ENCODE data around the gene AGMO.

The AGMO gene

DNA sequence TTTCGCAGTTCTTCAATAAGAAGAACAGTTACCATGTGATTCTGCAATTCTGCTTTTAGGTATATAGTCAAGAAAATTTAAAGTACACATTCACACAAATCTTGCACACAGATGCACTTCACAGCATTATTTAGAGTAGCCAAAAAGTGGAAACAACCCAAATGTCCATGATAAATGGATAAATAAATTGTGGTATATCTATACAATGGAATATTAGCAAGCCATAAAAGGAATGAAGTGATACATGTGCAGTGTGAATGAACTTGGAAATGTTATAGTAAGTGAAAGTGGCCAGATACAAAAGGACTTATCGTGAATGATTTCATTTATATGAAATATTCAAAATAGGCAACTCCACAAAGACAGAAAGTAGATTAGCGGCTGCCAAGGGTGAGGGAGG, 109.1 kb downstream of the AGMO start:
- no peaks in the 10 kb centered on the region for H3K27me3 ChIP-seq (ENCODE audit: insufficient read depth, low read length, poor library complexity, severe bottlenecking)
- no peaks in the 10 kb centered on the region for H3F3A ChIP-seq (ENCODE audit: low read depth)
- H2AFZ ChIP-seq (ENCODE audit: low read length) = no peak overlapping the region
- H3K4me1 ChIP-seq (ENCODE audit: insufficient read depth, low read length, poor library complexity, severe bottlenecking) = no peaks in the 10 kb centered on the region
- no peak overlapping the region for H3K9ac ChIP-seq (ENCODE audit: low read depth, low read length, poor library complexity, severe bottlenecking)
- H3K9me3 ChIP-seq (ENCODE audit: insufficient read depth, low read depth, low read length) = no peaks in the 10 kb centered on the region
- no peaks in the 10 kb centered on the region for H3K36me3 ChIP-seq (ENCODE audit: insufficient read depth, low read length)
- no peaks in the 10 kb centered on the region for H4K20me1 ChIP-seq (ENCODE audit: insufficient read depth, low read length, poor library complexity, severe bottlenecking)
- no peak overlapping the region for H3K4me3 ChIP-seq (ENCODE audit: low read length, poor library complexity, severe bottlenecking)
- H3K4me2 ChIP-seq (ENCODE audit: low read depth, low read length, poor library complexity, severe bottlenecking) = no peak overlapping the region
- H3K79me2 ChIP-seq (ENCODE audit: insufficient read depth, low read length) = no peaks in the 10 kb centered on the region
- TF ChIP-seq EZH2phosphoT487 (IDR thresholded peaks at IDR 0.05; ENCODE audit: borderline replicate concordance) (no peak), CTCF (conservative IDR thresholded peaks at IDR 0.05; ENCODE audit: low read length) (no peak)
- H3K9me2 ChIP-seq (replicated peaks; ENCODE audit: low read depth, low read length) = no peaks in the 10 kb centered on the region

- no peak for TF ChIP-seq EZH2phosphoT487 (IDR thresholded peaks at IDR 0.05; ENCODE audit: borderline replicate concordance)
- no peak for TF ChIP-seq CTCF (conservative IDR thresholded peaks at IDR 0.05; ENCODE audit: low read length)
These were observed 115.1 kb downstream of the AGMO start for GRCh38 chr7:15446722-15447121.

DNA sequence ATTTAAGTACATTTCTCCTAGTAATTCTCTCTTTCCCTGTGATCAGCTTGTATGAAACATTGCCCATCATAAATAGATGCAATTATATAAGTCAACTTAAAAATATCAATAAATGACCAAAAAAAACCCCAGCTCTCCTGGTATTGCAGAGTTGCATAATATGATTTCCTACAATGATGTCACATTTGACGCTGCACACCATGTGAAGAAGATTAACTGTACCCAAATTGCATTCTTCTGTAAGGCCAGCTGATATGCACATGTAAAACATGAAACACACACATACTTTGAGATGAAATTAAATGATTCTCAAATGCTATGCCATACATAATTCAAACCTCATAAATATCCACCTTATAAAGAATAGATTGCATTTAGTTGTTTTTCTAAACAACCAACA, 115.5 kb downstream of the AGMO start:
- Histone ChIP-seq H2AFZ (ENCODE audit: low read length) (no peak overlapping the region), H3K4me2 (ENCODE audit: low read depth, low read length, poor library complexity, severe bottlenecking) (no peak overlapping the region), H3F3A (ENCODE audit: low read depth) (no peaks in the 10 kb centered on the region), H3K9ac (ENCODE audit: low read depth, low read length, poor library complexity, severe bottlenecking) (no peak overlapping the region), H4K20me1 (ENCODE audit: insufficient read depth, low read length, poor library complexity, severe bottlenecking) (no peaks in the 10 kb centered on the region), H3K27me3 (ENCODE audit: insufficient read depth, low read length, poor library complexity, severe bottlenecking) (no peaks in the 10 kb centered on the region), H3K4me1 (ENCODE audit: insufficient read depth, low read length, poor library complexity, severe bottlenecking) (no peaks in the 10 kb centered on the region), H3K79me2 (ENCODE audit: insufficient read depth, low read length) (no peaks in the 10 kb centered on the region), H3K9me2 (replicated peaks; ENCODE audit: low read depth, low read length) (no peaks in the 10 kb centered on the region), H3K36me3 (ENCODE audit: insufficient read depth, low read length) (no peaks in the 10 kb centered on the region), H3K9me3 (ENCODE audit: insufficient read depth, low read depth, low read length) (no peaks in the 10 kb centered on the region), H3K4me3 (ENCODE audit: low read length, poor library complexity, severe bottlenecking) (no peak overlapping the region)
- TF ChIP-seq EZH2phosphoT487 (IDR thresholded peaks at IDR 0.05; ENCODE audit: borderline replicate concordance) = no peak
- TF ChIP-seq CTCF (conservative IDR thresholded peaks at IDR 0.05; ENCODE audit: low read length) = no peak

More at GRCh38 chr7:15446722-15447121, 115.1 kb downstream of the AGMO start:
- Histone ChIP-seq H3K27me3 (ENCODE audit: insufficient read depth, low read length, poor library complexity, severe bottlenecking) (no peaks in the 10 kb centered on the region), H3K4me2 (ENCODE audit: low read depth, low read length, poor library complexity, severe bottlenecking) (no peak overlapping the region), H3K9me3 (ENCODE audit: insufficient read depth, low read depth, low read length) (no peaks in the 10 kb centered on the region), H2AFZ (ENCODE audit: low read length) (no peak overlapping the region), H3F3A (ENCODE audit: low read depth) (no peaks in the 10 kb centered on the region), H3K4me3 (ENCODE audit: low read length, poor library complexity, severe bottlenecking) (no peak overlapping the region), H3K9ac (ENCODE audit: low read depth, low read length, poor library complexity, severe bottlenecking) (no peak overlapping the region), H4K20me1 (ENCODE audit: insufficient read depth, low read length, poor library complexity, severe bottlenecking) (no peaks in the 10 kb centered on the region), H3K9me2 (replicated peaks; ENCODE audit: low read depth, low read length) (no peaks in the 10 kb centered on the region), H3K4me1 (ENCODE audit: insufficient read depth, low read length, poor library complexity, severe bottlenecking) (no peaks in the 10 kb centered on the region), H3K36me3 (ENCODE audit: insufficient read depth, low read length) (no peaks in the 10 kb centered on the region), H3K79me2 (ENCODE audit: insufficient read depth, low read length) (no peaks in the 10 kb centered on the region)

All from Loucy (cell line).